ENCODE data around the gene EPS15.
"Not testable (repeated sequence)": the region's sequence is repeated elsewhere in the genome, so short reads cannot be mapped to it uniquely, and the experiment has no call there.

Gene EPS15

GRCh38 chr1:51329443-51330325 lies 189.4 kb downstream of the EPS15 start:
- no peak for DNase-seq

GRCh38 chr1:51328926-51329325 lies 190.1 kb downstream of the EPS15 start:
- no peak for DNase-seq

DNA sequence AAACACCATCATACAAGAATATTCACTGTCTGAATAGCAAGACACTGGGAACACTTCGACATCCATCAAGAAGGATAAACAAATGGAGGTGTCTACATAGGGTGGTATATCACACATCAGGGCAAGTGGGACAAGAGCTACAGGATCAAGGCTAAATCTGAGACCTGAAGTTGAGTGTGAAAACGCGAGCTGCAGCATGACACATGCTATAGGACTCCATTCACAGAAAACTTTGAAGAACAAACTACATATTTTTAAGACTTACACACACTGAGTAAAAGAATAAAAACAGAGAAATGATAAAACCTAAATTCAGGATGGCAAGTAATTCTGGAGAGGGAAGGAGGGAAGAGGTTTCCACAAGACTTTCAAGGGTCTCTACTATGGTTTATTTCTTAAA lies 190.8 kb downstream of the EPS15 start:
- no peak for DNase-seq

GRCh38 chr1:51327386-51327785 lies 191.7 kb downstream of the EPS15 start:
- DNase-seq = no peak

DNA sequence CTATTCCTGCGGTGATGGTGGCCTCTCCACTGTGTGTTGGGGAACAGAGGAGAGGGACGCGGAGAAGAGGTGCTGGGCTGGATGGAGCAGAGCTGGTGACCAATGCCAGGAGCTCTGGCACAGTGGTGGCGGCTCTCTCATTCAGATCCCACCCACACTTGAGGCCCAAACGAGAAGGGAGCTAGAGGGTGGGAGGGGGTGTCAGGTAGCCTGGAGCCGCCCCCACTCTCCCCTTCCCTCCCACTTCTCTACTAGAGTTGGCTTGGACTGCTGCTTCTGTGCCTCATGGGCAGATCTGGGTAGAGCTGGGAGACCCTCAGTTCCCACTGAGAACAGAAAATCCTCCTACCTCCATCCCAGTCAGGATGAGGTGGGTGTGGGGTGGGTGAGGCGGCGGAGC lies 192.2 kb downstream of the EPS15 start:
- DNase-seq = no peak

DNA sequence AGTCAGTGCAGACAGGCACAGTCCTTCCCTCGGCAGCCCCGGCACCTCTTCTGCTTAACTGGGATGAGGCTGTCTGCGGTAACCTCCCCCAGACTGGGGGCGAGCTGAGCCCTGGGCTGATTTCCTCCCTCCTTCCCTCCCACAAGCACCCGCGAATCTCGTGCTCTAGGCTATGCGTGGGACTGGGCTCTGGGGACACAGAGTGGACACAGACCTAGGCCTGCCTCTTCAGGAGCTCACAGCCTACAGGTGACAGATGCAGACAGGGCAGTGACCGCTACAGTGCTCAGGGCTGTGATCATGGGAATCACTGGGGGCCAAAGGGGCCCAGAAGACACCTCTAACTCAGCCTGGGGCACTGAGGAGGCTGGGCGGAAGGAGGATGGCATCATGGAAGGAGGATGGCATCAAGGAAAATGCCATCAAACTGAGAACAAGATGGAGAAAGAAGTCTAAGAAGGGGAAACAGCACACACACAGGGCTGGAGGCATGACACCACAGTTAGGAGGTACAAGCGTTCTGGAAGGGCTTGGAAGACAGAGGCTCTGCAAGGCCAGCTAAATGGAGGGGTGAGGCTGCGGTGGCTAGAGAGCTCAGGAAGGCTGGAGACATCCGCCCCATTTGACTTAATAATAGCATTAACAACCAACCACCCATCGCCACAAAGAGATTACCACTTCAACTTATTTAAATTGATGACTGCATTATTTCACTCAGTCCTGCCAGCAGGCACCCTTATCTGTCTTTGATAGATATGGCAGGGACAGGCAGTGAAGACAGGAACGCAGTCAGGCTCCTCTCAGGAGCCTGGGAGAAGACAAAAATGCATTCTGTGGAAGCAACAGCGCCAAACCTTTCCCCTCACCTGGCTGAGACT lies 192.9 kb downstream of the EPS15 start:
- DNase-seq = no peak

DNA sequence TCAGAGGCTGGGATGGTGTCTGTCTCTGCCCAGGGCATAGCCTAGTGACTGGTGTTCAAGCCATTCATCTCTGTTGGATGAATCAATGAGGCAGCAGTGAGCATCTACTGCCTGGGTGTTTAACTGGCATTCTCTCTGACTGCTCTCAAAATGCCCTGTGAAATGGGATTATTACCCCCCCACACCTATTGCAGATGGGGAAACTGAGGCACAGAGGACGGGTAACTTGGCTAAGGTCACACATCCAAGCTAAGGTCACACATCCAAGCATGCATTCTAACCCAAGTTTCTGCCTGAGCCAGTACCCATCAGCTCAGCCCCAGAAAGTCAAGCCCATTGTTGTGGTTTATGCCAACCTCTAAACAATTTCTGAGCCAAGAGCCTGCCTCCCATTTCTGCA lies 193.7 kb downstream of the EPS15 start:
- no peak for DNase-seq

GRCh38 chr1:51325011-51325385 lies 194.1 kb downstream of the EPS15 start:
- DNase-seq = not testable (repeated sequence)

DNA sequence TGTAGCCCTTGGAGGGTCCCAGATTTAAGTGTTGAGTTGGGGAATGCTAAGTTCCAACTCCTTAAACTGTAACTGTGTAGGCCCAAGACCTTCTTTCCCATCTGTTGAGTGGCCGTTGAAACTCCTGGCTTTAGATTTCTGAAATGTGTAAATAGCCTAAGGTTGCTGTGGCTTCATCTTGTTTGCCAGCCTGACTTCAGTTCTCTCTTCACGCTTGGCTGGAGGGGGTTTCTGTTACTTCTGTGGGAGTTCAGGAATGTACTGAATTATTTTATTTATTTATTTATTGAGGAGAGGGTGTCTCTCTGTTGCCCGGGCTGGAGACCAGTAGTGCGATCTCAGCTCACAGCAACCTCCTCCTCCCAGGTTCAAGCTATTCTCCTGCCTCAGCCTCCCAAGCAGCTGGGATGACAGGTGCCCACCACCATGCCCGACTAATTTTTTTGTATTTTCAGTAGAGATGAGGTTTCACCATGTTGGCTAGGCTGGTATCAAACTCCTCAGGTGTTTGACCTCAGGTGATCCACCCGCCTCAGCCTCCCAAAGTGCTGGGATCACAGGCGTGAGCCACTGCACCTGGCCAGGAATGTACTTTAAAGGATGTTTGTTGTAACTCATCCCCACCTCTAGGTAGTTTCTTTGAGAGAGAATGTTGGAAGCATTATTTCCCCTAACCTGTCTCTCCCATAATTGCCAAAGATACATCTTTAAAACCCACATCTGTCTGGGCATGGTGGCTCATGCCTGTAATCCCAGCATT lies 194.6 kb downstream of the EPS15 start:
- no peak for DNase-seq

- DNase-seq = no peak
These were observed 195.3 kb downstream of the EPS15 start for GRCh38 chr1:51323778-51324177.

GRCh38 chr1:51322417-51323101 lies 196.5 kb downstream of the EPS15 start:
- DNase-seq = no peak

DNA sequence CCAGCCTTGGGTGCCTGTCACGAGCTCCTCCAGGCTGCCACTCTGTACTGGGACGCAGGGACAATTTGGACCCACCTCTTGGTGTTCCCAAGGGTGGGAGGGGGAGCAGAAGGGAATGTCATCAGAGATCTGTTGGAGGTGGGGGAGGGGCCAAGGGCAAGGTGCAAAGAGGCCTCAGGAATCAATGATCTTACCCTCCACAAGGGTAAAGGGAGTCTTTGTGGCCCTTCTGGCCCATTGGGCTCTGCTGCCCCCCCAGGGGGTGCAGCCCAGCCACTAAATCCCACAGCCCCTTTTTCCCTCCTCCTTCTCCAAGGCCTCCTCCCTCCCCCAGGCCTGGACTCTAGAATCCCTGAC lies 197.2 kb downstream of the EPS15 start:
- DNase-seq = no peak

- DNase-seq = no peak
These were observed 197.8 kb downstream of the EPS15 start for GRCh38 chr1:51320967-51321923.

DNA sequence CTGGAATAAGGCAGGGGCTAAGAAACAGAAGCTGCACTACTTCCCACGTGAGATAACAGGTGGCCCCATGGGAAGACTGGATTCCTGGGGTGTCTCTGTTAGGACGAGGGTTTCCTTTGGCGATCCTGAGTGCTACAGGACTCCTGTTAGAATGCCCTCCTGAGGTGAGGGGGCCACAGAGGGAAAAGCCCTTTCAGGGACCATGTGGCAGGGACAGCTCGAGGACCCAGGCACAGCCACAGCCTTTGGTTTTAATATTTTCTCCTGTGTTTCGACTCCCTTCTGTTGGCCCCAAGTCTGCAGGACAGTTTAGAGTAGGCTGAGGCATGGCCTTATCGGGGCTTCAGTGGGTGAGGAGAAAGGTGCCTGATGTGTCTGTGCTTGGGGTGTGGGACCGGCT lies 201.3 kb downstream of the EPS15 start:
- DNase-seq = no peak

DNA sequence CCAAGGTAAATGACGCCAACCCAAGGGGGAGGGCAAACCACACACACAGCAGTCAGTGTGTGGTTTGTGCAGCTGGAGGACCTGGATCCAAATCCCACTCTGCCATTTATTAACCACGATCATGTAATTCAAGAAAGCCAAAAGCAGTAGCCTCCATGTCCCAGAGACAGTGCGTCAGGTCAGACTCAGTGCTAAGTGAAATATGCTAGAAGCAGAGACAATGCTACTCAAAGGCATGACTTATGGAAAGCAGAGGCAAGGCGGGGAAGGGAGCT lies 202.3 kb downstream of the EPS15 start:
- DNase-seq = no peak

DNA sequence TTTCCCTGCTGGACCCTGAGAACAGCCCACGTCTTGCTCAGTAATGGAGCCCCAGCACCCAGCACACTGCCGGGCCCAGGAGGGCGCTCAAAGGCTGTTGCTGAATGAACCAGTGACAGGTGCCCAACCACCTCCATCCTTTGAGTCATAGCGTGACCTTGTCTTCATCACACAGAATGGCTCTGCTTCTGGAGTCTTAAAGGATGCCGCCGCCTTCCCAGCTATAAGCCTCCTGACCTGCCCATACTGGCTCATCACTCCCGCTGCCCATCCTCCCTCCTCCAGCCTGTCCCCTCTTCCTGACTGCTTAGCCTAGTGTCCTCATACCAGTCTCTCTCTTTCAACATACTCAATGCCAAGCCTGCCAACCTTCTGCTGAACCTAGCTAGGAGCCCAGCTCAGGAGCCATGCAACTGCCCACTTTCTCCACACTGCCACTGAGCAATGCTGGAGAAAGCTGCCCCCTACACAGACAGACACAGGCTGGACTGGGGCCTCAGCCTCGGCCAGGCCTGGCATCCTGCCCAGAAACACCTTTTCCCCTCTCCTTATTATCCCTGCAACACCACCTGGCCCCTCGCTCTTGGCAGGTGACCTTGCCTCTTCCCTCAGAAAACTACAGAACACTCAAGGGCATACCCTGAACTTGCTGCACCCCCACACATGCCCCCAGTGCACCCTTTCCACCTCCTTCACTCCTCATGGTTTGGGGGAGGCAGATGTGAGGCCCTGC lies 202.8 kb downstream of the EPS15 start:
- DNase-seq = no peak

GRCh38 chr1:51314974-51315373 lies 204.1 kb downstream of the EPS15 start:
- no peak for DNase-seq

DNA sequence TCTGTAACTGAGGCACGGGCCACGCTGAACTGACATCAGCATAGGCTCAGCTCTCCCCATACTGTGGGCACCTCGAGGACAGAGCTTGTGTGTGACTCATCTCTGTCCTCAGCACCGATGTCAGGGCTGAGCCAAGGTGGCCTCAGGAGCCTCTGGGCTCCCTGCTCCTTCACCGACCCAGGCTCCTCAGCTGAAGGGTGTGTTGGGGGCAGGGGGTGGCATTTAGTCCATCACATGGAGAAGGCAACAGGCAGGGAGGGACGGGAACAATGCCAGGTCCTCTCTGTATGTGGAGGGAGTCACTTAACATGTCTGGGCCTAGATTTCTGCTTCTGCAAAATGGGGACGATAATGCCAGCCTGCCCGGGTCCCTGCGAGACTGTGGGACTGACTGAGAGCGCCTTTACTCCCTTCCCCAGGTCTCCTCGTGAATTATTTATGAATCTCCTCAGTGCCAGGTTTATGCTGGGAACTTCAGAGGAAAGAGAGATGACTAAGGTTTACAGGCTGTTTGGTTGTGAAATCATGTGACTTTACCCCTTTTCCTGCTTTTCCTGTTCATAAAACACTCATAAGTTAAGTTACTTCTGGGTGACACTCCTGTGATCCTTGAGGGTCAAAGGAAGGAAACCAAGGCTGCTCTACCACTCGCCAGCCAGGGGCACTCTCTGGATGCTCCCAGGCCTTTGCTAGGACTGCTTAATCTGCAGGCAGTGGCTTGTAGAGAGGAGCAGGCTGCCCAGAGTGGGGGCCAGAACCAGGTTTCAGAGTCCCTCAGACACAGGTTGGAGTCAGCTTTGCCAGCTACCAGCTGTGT lies 204.9 kb downstream of the EPS15 start:
- DNase-seq = no peak

GRCh38 chr1:51313268-51313852 lies 205.7 kb downstream of the EPS15 start:
- DNase-seq = no peak

DNA sequence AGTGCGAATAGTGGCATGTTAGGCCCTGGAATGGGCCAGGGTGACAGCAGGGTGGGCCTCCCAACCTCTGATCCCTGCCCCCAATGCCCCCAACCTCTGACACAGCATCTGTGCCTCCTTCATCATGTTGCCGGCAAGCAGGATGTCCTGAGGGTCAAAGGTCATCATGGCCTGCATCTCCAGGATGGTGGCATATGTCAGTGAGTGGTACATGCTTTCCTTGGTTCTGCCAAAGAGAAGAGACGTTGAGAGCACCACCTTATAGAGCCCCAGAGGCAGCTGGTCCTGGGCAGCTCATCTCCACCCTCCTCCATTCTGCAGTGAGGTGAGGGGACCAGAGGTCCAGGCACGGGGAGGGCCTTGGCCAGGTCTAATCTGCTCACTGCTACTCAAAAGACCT lies 206.3 kb downstream of the EPS15 start:
- DNase-seq = no peak
